Thyroid gland (tissue), 4 donors: Measurements from ENCODE around the gene OTOG. TPM values are rescaled to one million over a fixed set of nuclear protein-coding genes. Genes with fewer than 3 reads are reported as not detected.

Source experiments
- DNase-seq, 2 donors: peaks; one replicate each; pipeline ENCODE4 v3.0.0-alpha.2; 2019
- H3K27ac ChIP-seq, 3 donors: fragments of 200-600 bp; sonication (generic); 1 replicate in 2 of 3; 2 replicates in 1 of 3; pipeline ENCODE4 v1.5.1; 2016 to 2019; ENCODE audit warnings: mild to moderate bottlenecking in 1 of 3, moderate library complexity in 1 of 3
- H3K27me3 ChIP-seq: fragments of 200-600 bp; sonication (generic); one replicate; pipeline ENCODE4 v1.5.1; 2019
- H3K36me3 ChIP-seq, 2 donors: fragments of 200-600 bp; sonication (generic); one replicate each; pipeline ENCODE4 v1.5.1; 2016 to 2019
- H3K4me1 ChIP-seq, 2 donors: fragments of 200-600 bp; sonication (generic); one replicate each; pipeline ENCODE4 v1.5.1; 2017 to 2019
- H3K4me3 ChIP-seq, 3 donors: fragments of 200-600 bp; sonication (generic); replicated peaks in 1 of 3; 1 replicate in 2 of 3; 2 replicates in 1 of 3; pipeline ENCODE4 v1.5.1; 2016; ENCODE audit warnings: mild to moderate bottlenecking in 1 of 3
- H3K9me3 ChIP-seq: fragments of 200-600 bp; sonication (generic); one replicate; pipeline ENCODE4 v1.5.1; 2017
- POLR2A ChIP-seq, 2 donors: fragments of 450-650 bp; IDR thresholded peaks; one replicate each; pipeline ENCODE4 v1.6.1; 2017; ENCODE audit warnings: antibody characterized with exemption in 2 of 2, mild to moderate bottlenecking in 2 of 2, moderate library complexity in 1 of 2
- WGBS, 2 donors: methylation state at CpG; one replicate each; pipeline ENCODE4 v1.1.5; 2017; 5-methylcytosine and 5-hydroxymethylcytosine counted together
- intact Hi-C: fragments of 100-400 bp; cut with DNase I; formaldehyde crosslinking; loops from one replicate; pipeline ENCODE4 v1.15.1; 2023
- total RNA-seq, 4 donors: library from RNA; depleted of rRNA; stranded (reverse); fragments of >200 nt; gene quantifications; one replicate each; pipeline ENCODE4 v1.2.3, GENCODE V29; 2016
- TF ChIP-seq, protein P1 (sequence below), 6 experiments: fragments of 200-600 bp in 3 of 6; fragments of 450-650 bp in 3 of 6; sonication (generic) in 3 of 6; IDR thresholded peaks; one replicate each; pipeline ENCODE4 v1.5.1; 2016 to 2019; ENCODE audit warnings: antibody characterized with exemption in 6 of 6, mild to moderate bottlenecking in 2 of 6, inconsistent platforms in 1 of 6, moderate library complexity in 1 of 6

The OTOG gene
- total RNA-seq, 4 donors from 2014 or later, result not detected

- H3K9me3 ChIP-seq, result no peaks in the 10 kb centered on the region
- no peaks in the 10 kb centered on the region for H3K27me3 ChIP-seq
- H3K4me3 ChIP-seq, result no peak overlapping the region
- H3K36me3 ChIP-seq, result no peaks in the 10 kb centered on the region
- no peak for DNase-seq
- H3K27ac ChIP-seq, result no peak overlapping the region
- TF ChIP-seq POLR2A (IDR thresholded peaks at IDR 0.05), result no peak
- TF ChIP-seq, protein P1, sequence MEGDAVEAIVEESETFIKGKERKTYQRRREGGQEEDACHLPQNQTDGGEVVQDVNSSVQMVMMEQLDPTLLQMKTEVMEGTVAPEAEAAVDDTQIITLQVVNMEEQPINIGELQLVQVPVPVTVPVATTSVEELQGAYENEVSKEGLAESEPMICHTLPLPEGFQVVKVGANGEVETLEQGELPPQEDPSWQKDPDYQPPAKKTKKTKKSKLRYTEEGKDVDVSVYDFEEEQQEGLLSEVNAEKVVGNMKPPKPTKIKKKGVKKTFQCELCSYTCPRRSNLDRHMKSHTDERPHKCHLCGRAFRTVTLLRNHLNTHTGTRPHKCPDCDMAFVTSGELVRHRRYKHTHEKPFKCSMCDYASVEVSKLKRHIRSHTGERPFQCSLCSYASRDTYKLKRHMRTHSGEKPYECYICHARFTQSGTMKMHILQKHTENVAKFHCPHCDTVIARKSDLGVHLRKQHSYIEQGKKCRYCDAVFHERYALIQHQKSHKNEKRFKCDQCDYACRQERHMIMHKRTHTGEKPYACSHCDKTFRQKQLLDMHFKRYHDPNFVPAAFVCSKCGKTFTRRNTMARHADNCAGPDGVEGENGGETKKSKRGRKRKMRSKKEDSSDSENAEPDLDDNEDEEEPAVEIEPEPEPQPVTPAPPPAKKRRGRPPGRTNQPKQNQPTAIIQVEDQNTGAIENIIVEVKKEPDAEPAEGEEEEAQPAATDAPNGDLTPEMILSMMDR (IDR thresholded peaks at IDR 0.05), result no peak
- intact Hi-C loops, result no loop called here
- WGBS, 2 donors, result 92 to 93% methylated on average over 6 of the region's 6 CpGs
- peaks cover 0 to 9% of the 10 kb centered on the region in 2 donors for H3K4me1 ChIP-seq
These were observed 13.7 kb upstream of the OTOG start for GRCh38 chr11:17533341-17533740.

GRCh38 chr11:17533778-17534415 lies 13.2 kb upstream of the OTOG start:
- no peaks in the 10 kb centered on the region for H3K9me3 ChIP-seq
- no peaks in the 10 kb centered on the region for H3K27me3 ChIP-seq
- no peaks in the 10 kb centered on the region for H3K36me3 ChIP-seq
- 75 to 80% methylated on average over 7 to 8 of the region's 11 CpGs for WGBS, 2 donors
- intact Hi-C loops, result no loop called here
- no peak overlapping the region for H3K27ac ChIP-seq
- DNase-seq, result no peak
- TF ChIP-seq POLR2A (IDR thresholded peaks at IDR 0.05), result no peak
- TF ChIP-seq, protein P1 (IDR thresholded peaks at IDR 0.05), result no peak
- H3K4me1 ChIP-seq, result peaks cover 0 to 4% of the 10 kb centered on the region in 2 donors
- no peak overlapping the region for H3K4me3 ChIP-seq

GRCh38 chr11:17535488-17535887 lies 11.6 kb upstream of the OTOG start:
- intact Hi-C loops, result no loop called here
- Histone ChIP-seq H3K27me3 (no peaks in the 10 kb centered on the region), H3K4me3 (no peak overlapping the region), H3K27ac (no peak overlapping the region), H3K9me3 (no peaks in the 10 kb centered on the region), H3K4me1 (no peaks in the 10 kb centered on the region), H3K36me3 (no peaks in the 10 kb centered on the region)
- no peak for DNase-seq
- TF ChIP-seq, protein P1 (IDR thresholded peaks at IDR 0.05), result no peak
- no peak for TF ChIP-seq POLR2A (IDR thresholded peaks at IDR 0.05)
- WGBS, 2 donors, result 93 to 97% methylated on average over 3 of the region's 3 CpGs

DNA sequence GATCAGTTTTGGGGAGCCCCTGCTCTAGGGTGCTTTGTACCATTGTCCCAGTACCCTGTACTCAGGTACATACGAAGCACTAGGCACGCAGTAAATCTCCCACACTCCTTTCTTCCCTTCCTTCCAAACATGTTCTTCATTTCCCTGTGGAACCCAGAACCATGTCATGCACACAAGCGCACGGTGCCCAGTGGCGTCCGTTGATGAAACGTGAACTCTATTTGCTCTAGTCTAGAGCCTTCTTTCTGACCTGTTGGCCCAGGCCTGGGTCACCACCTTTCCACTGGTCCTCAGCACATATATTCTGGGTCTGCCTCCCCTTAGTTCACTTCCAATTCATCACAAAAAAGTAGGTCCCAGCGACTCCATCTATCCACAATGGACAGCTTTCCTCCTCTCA lies 9.8 kb upstream of the OTOG start:
- TF ChIP-seq, protein P1 (IDR thresholded peaks at IDR 0.05), result no peak
- no peak for TF ChIP-seq POLR2A (IDR thresholded peaks at IDR 0.05)
- no peak overlapping the region for H3K27ac ChIP-seq
- WGBS, 2 donors, result 89 to 96% methylated on average over 8 of the region's 8 CpGs
- DNase-seq, result no peak
- H3K4me3 ChIP-seq, result no peak overlapping the region
- H3K36me3 ChIP-seq, result no peaks in the 10 kb centered on the region
- no peaks in the 10 kb centered on the region for H3K9me3 ChIP-seq
- no peaks in the 10 kb centered on the region for H3K27me3 ChIP-seq
- intact Hi-C loops, result no loop called here
- H3K4me1 ChIP-seq, result no peaks in the 10 kb centered on the region

GRCh38 chr11:17538054-17538453 lies 9.0 kb upstream of the OTOG start:
- intact Hi-C loops, result no loop called here
- no peaks in the 10 kb centered on the region for H3K9me3 ChIP-seq
- no peaks in the 10 kb centered on the region for H3K27me3 ChIP-seq
- H3K36me3 ChIP-seq, result no peaks in the 10 kb centered on the region
- TF ChIP-seq, protein P1 (IDR thresholded peaks at IDR 0.05), result no peak
- no peak for TF ChIP-seq POLR2A (IDR thresholded peaks at IDR 0.05)
- no peak overlapping the region for H3K4me3 ChIP-seq
- DNase-seq, result no peak
- H3K27ac ChIP-seq, result no peak overlapping the region
- H3K4me1 ChIP-seq, result no peaks in the 10 kb centered on the region
- 94 to 100% methylated on average over 1 of the region's 1 CpG for whole genome bisulfite sequencing, 2 donors
